Fibroblast of villous mesenchyme (primary cell): ENCODE measurements around the gene NOL4L. TPM values are rescaled to one million over a fixed set of nuclear protein-coding genes. Genes with fewer than 3 reads are reported as not detected.

Experiments used
- DNase-seq: peaks from one replicate; pipeline ENCODE4 v3.0.0-alpha.2; 2010; ENCODE audit warnings: low read depth
- H3K4me3 ChIP-seq: 2 replicates; pipeline ENCODE4 v1.5.1; 2011; ENCODE audit warnings: low read depth, mild to moderate bottlenecking, low read length
- CTCF ChIP-seq: IDR thresholded peaks from 2 replicates; pipeline ENCODE4 v1.5.1; 2012; ENCODE audit warnings: low read depth, mild to moderate bottlenecking, low read length; ENCODE audit not compliant: insufficient read depth
- total RNA-seq: library from RNA; depleted of rRNA; stranded (reverse); fragments of >200 nt; gene quantifications from 2 replicates; pipeline ENCODE4 v1.2.3, GENCODE V29; 2012

NOL4L gene
- total RNA-seq, 1 donor = 9.9 TPM

- TF ChIP-seq CTCF = no peak
- no peak overlapping the region for H3K4me3 ChIP-seq
Measured at GRCh38 chr20:32572271-32572968, 12.7 kb downstream of the NOL4L start.

GRCh38 chr20:32571566-32571965 is 13.6 kb downstream of the NOL4L start:
- H3K4me3 ChIP-seq = no peak overlapping the region
- no peak for TF ChIP-seq CTCF
- DNase-seq = no peak

More at GRCh38 chr20:32572271-32572968, 12.7 kb downstream of the NOL4L start:
- no peak for DNase-seq

DNA sequence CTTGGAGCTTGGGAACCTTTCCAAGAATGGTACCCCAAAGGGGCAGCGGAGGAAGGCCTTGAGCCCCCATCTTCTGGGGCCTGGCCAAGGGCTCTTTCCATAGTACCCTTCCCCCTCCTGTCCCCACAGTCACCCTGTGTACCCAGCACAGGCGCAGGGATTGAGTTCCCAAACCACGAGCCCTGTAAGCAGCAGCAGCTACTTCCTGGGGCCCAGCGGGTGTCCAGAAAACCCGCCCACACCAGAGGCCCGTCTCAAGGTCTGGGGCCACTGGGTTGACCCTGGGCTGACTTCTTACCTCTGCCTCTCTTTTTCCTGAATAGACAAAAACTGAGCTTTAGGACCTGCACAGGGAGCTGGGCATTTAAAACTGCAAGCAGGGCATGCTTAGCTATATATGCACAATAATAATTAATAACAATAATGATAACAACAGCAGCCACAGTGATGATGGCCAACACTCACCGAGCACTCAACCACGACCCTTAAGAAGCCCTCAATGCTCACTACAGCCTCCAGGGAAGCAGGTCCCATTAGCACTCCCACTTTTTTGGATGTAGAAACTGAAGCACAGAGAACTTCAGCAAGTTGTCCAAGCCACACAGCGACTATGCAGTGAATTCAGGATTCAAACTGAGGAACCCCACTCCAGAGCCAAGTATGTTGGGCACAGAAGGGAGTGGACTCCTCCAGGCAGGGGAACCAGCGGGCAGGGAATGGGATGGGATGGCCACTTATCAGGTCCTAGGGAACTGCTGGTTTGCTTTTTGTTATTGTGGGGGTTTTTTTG is 14.5 kb downstream of the NOL4L start:
- TF ChIP-seq CTCF = no peak
- DNase-seq = no peak

DNA sequence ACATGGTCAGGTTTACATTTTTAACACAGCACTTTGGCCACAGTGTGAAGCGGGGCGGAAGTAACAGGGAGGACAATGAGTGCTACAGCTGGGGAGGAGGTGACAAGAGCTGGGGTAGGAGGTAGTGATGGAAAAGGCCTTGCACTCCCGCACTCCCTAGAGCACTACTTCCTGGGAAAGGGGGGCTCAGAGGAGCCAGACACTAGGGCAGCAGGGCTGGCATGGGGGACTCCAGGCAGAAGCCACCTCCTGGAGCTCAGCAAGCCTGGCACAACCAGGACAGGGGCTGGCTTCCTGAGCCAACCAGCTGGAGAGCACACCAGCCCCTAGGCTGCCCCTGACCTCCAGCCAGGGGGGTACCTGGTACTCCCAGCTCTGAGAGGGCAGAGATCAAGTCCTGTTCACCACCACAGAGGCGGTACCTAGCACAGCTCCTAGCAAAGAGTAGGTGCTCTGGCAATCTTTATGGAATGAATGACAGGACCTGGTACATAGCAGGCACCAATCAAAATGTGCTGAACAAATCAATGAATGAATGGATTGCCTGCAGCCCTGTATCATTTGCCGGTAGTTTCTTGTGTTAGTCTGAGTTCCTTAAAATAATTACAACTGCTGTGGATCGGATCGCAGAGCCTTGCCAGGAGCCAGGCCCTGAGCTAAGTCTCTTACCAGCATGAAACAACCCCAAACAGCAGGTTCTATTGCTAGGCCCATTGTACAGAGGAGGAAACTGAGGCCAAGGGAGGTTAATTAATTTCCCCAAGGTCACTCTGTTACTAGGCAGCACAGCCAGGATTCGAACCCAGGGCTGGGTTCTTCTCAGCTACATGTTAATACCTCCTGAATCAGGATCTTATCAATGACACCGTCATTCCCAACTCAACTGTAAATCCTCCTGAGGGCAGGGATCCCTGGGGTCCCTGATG is 15.5 kb downstream of the NOL4L start:
- H3K4me3 ChIP-seq = no peak overlapping the region
- no peak for DNase-seq
- TF ChIP-seq CTCF = no peak

More for the DNA sequence above, 14.5 kb downstream of the NOL4L start:
- no peak overlapping the region for H3K4me3 ChIP-seq

- no peak for TF ChIP-seq CTCF
- DNase-seq = no peak
- no peak overlapping the region for H3K4me3 ChIP-seq
Measured at GRCh38 chr20:32569018-32569379, 16.1 kb downstream of the NOL4L start.

DNA sequence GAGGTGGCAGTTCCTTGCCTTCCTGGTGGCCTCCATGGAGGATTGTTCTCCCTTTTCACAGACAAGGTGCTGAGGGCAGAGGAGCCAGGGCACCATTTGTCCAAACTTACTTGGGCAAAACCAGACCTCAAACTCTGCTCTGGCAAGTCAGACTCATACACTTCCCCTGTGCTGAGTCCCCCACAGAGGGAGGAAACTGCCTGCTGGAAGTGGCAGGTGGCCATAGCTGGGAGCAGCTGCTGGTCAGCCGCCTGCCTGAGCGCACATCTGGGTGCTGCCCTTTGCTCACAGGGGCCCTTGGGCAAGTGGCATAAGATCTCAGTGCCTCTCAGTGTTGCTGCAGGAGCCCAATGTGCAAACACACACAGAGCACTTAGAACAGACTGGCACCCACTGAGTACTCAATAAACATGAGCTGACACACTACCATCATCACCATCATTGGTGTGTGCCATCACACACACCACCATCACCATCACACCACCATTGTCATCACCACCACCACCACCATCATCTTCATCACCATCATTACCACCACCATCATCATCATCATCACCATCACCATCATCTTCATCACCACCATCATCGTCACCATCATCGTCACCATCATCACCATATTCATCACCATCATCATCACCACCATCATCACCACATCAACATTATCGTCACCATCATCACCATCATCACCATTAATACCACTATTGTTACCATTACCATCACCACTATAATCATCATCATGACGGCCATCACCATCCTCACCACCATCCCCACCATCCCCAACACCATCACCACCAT is 17.6 kb downstream of the NOL4L start:
- no peak for TF ChIP-seq CTCF
- no peak overlapping the region for H3K4me3 ChIP-seq
- DNase-seq = no peak
